ENCODE measurements around the gene ELP4.

Gene ELP4

DNA sequence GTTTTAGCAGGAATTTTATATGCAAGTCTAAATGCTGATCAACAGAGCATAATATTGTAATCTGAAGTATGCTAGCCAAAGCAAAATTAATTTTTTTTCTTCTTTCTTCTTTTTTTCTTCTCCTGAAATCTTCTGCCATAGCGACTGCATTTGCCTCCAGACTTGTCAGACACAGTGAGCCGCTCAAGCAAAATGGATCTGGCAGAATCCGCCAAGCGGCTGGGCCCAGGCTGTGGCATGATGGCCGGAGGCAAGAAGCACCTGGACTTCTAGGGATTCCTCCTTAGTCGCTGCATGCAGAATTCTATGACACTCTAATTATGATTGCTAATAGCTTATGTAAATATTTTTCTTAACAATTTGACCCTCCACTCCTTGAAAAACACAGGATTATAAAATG, 273.7 kb downstream of the ELP4 start:
- DNase-seq: no peak

DNA sequence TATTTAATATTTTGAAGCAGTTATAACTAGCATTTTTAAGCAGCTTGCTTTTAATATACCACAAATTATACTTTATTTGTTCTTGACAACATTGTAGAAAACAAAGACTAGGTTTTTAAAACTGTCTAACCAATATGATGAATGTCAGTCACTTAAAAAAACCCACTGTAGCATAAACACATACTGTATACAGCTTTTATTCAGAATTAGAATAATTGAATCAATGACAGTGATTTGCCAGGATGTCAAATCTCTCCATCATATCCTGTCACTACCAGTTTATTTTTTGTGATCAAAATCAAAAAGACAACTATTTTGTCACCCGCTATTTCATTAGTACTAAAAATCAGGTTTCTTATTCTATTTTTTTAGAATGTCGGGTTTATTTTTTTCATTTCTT, 275.0 kb downstream of the ELP4 start:
- DNase-seq: no peak

DNA sequence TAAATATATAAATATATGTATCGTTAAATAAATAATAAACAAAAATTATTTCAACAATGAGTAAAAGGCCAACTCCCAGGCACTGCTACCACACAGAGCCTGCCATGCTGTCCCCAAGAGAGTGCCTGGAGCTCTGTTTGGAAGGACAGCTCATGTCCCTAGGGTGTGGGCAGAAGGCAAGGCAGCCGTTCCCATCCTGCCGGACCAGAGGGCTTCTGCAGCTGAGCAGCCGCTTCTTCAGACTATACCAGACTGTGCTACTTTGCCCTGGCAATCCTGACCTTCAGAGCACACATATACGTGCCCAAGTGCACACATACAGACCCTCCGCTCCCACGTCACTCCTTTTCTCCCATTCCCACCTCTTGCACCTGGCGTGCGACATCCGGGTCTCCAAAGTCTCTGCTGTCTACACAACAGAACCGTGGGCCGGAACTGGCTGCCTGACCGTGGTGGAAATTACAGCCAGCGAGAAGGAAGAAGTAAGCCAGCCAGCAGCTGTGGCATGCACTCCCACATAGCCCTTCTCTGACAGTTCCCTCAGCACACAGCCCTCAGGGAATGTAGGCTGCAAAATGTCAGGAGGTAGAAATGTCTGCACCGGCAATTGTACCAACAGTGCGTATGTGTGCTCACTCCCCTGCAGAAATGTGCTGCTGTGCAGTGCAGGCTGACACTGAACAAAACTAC, 277.6 kb downstream of the ELP4 start:
- DNase-seq: no peak

DNA sequence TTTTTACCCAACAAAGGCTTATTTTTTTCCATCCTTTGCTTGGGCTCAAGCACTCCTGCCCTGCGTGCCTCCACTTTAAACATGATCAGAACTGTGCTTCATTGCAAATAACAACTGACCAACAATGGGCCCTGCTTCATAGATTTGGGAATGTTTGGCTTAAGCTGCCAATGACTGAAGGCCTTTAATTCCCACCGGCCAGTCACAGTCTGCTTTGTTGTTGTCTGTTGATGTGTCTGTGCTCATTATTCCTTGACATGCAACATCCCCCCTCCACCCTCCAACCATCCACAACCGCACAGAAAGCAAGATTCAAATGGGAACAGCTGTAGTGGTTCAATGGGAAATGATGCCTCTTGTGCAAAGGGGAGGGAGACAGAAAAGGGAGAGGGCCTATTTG, 278.5 kb downstream of the ELP4 start:
- no peak for DNase-seq

DNA sequence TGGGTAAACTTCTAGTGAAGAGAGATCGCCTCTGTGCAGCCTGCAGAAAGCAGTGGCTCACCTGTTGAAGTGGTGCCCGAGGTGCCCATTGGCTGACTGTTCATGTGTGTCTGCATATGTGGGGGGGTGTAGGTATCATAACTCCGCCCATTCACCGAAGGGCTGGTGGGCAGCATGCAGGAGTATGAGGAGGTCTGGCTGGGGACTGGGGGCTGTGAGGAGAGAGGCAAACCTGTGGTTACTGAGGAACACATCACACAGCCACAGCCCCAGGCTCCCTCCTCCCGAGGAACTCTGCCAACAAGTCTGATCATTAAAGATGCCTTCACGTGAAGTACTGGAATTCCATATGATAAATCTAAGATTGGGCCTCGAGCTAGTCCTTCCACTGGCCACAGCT, 281.1 kb downstream of the ELP4 start:
- DNase-seq: no peak

DNA sequence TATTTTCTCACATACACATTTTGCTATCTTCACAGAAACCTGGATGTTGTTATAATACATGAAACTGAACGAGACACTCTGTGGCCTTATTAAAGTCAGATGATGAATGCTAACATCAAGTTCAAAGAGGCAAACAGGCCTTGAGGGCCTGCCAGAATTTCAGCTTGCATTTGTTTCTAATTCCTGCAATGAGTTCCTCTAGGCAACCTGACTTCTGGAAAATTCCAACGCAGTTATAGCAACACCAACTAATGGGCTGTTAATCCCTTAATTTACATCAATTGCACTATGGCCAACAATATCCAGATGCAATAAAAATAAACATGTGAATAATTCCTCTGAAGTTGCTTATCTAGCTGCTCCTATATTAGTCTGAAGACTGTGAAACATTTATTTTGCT, 282.5 kb downstream of the ELP4 start:
- no peak for DNase-seq

DNA sequence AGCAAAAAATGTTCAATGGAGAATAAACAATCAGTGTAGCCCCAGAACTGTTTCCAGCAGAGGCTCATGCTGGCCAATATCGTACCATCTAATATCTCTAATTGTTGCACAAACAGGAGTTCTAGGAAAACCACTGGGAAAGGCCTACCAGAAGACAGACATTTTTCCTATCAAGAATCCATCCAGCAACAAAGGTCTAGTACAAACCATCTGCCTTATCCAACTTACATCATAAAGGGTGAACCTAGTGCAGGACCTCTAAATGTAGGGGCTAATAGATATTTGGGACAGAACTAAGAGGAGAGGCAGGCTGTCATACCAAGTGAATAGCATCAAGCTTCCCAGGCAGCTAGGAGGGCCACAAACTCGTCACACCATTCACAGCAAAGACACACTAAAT, 282.9 kb downstream of the ELP4 start:
- DNase-seq: no peak

DNA sequence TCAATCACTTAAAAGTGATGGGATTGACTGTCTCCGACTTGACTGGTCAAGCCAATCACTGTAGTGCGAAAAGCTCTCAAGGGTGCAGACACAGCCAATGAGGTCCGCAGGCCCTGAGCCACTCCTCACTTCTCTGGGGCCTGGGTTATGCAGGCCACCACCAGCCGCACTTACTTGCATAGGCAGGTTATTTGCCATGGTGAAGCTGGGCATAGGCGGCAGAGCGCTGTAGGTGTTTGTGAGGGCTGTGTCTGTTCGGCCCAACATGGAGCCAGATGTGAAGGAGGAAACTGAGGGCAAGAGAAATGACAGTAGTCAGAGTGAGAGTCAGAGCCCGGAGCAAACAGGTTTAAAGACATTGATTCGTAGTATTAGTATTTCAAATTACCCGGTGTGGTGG, 283.7 kb downstream of the ELP4 start:
- no peak for DNase-seq

DNA sequence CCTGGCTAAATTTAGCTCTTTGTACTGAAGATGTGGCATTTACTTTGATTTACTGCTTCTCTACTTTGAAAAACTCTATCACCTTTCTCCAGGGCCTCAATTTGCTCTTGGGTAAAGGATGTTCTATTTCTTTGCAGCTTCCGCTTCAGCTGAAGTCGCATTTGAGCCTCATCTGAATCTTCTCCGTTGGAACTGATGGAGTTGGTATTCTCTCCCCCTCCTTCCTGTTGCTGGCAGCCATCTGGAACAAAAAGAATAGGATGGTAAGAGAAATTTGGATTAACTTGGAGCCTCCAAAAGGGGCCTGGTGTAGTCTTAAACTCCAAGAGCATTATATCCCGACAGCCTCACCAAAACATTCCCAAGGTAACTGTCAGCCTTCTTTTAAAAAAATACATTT, 285.0 kb downstream of the ELP4 start:
- DNase-seq: no peak

DNA sequence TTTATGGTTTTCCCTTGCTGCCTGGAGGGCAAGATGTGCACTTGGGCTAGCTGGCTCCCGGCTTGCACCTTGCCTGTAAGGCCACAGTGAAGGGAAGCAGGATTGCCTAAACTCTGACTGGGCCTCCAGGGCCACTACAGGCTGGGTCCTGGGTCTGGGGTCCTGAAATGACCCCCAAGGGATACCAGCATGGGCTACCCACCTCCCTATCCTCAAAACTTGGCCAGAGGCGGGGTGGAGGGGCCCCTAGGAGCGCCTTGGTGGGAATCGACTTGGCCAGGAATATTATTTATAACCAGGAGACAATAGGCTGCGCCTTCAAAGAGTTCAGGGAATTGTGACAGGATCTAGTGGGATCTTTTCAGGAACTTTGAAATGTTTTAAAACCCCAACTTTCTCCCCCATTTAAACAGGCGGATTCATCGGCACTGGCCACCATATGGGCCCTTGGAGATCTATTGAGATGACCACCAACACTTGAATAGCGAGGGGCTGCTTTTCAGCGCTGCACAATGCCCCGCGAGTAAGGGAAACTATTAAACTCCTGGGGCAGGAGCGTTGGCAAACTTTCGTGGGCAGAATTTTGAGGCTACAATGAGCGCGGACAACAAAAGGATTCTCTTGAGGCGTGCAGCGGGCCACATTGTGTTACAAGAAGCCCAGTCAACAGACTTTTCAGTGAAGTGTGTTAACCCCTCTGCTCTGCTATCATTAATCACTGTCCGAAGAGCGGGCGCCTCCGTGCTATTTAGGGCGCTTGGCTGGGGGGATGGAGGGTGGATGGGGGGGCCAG, 286.3 kb downstream of the ELP4 start:
- no peak for DNase-seq

DNA sequence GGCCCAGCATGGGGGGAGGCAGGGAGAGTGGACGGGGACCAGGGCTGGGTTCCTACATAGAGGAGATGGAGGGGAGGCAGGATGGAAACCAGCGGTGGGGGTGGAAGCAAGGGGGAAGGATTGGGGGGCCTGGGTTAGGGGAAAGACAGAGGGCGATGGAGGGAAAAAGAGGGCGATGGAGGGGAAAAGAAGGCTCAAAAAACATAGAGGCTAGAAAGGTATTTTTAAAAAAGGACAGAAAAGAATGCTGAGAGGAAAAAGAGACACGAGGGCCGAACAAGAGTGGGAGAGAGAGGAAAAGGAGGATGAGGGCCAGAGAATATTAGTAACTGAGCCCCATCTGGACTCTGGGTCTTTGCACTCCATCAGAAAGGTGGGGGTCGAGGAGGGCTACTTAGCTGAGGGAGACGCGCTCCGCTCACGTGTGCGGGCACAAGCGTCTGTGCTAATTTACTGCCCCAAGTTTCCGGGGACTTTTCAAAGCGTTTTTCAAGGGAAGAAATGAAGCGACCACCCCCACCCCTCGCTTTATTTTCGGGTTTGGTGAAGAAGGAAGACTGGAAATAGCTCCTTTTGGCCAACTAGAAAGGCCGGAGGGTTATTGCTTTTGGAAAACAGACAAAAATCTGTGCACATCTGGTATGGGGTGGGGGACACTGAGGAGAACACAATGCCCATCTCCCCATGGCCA, 287.1 kb downstream of the ELP4 start:
- no peak for DNase-seq

DNA sequence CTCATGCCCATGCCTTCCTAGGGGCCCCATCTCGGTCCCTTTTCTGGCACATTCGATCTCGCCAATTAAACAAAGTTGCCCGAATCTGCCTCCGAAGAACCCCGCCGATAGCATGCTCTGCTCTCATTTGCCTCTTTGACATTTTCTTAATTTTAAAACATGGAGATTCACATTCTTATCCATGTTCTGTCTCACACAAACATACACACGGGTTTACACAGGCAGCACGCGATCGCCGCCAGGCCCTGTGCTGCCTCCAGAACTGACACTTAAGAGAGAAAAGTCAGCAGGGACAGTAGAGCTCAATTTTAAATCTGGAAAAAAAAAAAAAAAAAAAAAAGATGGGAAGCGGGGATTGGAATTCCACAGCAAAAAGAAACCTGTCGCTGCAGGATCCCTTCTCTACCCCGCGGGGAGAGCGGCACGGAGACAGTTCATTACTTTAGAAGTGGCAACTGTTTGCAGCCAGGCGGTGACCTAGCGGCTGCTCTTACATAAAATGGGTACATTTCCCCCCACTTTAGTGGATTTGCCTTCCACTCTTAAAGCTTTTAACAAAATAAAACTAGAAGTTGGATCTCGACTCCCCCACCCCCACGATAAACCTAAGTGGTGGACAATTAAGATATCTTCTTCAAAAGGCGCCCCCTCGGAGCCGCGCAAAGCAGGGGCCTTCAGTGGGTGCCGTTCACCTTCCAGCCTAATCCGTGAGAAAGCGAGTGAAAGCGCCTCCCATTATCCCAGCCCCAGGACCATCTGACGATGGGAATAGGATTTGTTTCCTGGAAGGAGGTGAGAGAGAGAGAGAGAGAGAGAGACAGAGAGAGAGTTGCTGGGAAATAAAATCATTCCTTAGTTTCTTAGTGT, 287.9 kb downstream of the ELP4 start:
- no peak for DNase-seq

DNA sequence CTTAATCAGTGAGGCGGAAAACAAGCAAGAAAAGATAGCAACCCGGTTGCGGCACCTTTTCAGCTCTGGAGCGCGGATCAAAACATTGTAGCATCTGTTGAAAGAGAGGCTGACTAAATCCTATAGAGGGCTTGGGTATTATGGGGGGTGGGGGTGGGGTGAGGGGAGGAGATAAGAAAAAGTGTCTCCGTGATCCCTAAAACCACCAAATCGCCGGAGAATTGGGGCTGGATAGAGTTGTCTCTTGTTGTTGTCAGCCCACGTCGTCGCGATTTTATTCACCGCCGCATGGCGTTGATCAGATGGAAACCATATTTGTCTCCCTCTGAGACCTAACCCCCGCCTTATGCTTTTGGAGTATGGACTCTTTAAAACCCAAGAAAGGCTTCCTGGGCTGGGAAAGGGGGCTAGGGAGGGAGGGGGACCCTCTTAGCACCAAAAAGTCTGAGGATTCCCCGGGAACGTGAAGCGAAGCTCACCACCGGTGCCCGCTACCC, 288.5 kb downstream of the ELP4 start:
- no peak for DNase-seq

DNA sequence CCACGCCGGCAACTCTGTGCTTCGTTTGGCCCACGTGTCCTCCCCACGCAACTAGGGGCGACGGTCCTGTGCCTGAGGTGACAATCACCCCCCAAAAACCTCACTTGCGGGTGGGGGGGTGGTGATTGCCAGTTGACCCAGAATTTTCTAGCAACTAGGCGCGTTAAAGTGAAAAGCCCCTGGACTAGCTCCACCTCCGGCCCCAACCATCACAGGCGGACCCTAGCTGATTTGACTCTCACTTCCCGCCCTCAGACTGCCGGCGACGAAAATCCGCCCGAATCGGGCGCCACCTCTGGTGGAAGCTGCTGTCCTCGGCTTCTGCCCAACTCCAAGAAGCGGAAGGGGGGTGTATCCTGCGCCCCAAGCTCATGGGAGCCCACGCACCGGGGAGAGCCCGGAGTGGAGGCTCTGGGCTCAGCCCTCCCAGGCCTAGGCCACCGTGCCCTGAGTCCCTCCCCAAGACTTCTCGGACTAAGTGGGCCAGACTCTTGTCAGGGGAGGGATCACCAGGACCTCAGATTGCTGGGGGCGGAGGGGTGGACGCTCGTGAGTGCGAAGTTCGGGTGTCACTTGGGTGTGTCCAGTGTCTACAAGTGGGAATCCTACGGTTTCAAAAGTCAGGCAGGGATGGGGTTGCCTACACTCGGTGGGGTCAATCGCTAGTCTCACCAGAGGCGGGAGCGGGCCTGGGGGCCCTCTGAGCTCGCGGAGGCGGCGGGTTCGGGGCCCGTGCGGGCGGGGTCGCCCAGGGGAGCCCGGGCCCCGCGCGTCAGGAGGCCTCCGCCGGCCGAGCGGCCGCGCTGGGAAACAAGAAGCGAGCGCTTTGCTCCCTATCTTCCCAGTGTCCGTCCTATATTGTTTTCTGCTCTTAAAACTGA, 289.2 kb downstream of the ELP4 start:
- DNase-seq: no peak

DNA sequence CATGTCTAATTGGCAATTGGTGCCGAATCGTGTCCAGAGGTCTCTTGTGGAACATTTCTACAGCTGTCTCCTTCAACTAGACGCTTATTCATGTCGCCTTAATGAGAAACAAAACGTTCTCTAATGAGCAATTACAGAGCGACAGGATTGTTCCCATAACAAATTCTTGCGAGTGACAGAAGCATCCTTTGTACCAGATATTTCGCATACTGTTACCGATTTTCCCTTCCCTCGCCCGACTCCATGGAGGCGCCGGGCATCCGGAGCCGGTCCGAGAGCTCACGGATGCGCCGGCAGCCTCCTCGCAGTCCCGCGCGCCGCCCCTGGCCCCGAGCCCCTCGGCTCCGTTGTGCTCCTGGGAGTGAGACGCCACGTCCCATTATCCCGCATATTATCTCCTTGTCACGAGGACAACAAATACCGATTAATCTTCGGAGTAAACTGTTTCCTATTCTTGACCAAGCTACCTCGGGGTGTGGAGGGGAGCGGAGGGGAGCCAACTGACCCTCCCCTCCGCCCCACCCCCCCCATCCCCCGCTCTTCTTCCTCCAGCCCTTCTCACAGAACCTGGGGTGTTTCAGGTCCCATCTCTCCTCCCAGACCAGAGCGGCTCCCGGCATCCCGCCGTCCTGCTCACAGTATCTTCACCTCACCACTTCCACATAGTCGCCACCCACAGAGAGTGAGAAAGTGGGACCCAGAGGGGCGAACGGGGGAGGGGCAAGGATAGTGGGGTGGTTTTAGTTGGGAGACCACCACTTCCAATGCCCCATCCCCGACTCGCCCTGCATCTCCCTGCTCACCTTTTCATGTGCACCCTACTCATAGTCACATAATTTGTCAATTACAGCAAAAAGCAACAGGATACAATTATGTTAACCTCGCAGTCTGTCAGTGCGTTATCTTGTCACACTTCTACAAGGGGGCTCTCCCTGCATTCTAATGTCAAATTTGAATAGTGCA, 290.1 kb downstream of the ELP4 start:
- no peak for DNase-seq

DNA sequence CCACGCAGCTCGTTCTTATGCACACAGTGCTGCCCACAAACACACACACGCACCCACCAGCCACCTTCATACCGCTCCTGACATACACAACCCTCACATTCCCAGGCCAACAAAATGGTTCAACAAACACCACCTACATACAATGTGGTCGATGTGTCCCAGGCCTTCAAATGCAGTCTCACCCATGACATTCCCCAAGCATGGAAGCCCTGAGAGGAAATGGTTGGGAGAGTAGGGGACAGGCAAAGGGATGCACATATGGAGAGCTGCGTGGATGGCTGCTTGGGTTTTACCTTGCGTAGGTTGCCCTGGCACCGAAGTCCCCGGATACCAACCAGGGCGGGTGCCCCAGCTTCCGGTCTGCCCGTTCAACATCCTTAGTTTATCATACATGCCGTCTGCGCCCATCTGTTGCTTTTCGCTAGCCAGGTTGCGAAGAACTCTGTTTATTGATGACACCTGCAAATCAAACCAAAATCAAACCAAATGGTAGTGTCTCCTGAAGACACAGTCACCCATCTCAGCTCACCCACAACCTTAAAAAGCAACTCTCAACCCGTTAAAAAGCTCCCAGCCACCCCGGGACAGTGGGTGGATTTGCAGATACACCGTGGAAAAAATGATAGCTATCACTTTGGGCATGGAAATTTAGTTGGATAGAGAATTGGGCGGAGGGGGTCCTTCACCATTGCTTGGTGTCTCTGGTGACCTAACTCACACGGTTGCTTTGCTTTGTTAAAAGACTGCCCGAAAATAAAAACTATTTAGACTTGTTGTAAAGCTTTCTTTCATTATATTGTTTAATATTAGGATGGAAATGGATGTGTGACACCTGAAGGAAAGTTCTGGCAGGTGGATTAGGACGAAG, 291.1 kb downstream of the ELP4 start:
- no peak for DNase-seq

DNA sequence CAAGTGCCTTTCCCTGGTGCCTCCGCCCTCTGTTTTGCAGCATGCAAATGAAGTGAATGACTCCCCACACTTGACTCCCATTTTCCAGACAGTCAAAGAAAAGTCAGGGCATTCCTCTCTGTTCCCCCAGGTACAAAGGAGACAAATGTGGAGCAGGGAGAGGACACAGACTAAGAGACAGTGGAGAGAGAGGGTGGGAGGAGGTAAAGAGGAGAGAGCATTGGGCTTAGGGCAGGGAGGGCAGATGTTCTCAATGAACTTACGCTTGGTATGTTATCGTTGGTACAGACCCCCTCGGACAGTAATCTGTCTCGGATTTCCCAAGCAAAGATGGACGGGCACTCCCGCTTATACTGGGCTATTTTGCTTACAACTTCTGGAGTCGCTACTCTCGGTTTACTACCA, 291.7 kb downstream of the ELP4 start:
- no peak for DNase-seq

DNA sequence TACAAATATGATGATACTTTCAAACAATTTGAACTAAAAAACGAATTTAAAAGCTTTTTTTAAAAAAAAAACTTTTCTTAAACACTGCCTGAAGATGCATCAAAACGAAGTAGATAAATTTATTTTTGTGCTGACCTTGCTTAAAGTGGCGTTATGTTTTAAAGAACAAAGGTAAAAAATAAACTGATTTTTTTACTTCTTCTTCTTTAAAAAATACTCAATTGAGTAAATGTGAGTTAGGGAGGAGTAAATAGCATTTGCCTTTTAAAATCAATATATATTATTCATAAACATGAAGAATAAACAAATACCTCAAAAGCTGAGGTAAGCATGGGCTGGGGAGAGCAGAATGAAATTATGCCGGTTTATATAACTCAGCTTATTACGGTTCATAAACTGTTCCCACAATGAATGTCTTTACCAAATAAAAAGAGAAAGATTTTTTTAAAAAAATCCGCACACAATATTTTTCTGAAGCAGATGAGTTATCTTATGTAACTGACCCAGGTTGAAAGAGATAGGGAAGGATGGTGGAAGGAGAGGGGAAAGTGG, 292.5 kb downstream of the ELP4 start:
- DNase-seq: no peak

DNA sequence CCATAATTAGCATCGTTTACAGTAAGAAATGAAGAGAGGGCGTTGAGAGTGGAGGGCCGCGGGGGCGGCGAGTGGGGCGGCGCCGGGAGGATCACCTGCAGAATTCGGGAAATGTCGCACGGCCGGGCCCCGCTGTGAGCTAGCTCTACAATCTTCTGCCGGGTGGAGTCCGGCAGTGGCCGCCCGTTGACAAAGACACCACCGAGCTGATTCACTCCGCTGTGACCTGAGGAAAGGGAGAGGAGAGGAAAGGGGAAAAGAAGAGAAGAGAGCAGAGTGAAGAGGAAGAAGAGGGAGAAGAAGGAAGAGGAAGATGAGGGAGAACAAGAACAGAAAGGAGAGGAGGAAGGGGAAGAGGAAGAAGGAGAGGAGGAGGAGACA, 293.0 kb downstream of the ELP4 start:
- DNase-seq: no peak
